Measurements from ENCODE around the gene DENND4A. TPM values are rescaled to one million over a fixed set of nuclear protein-coding genes. Genes with fewer than 3 reads are reported as not detected.
A peak's percentile ranks its signal among the peaks of the same experiment; 100 is the strongest.

The DENND4A gene
- total and polyA plus RNA-seq, 9 of the 15 experiments (the other 6 are each of a cell fraction or from before 2014, with no cell fraction given), result 6.8 to 32.3 (median 19.9) TPM

DNA sequence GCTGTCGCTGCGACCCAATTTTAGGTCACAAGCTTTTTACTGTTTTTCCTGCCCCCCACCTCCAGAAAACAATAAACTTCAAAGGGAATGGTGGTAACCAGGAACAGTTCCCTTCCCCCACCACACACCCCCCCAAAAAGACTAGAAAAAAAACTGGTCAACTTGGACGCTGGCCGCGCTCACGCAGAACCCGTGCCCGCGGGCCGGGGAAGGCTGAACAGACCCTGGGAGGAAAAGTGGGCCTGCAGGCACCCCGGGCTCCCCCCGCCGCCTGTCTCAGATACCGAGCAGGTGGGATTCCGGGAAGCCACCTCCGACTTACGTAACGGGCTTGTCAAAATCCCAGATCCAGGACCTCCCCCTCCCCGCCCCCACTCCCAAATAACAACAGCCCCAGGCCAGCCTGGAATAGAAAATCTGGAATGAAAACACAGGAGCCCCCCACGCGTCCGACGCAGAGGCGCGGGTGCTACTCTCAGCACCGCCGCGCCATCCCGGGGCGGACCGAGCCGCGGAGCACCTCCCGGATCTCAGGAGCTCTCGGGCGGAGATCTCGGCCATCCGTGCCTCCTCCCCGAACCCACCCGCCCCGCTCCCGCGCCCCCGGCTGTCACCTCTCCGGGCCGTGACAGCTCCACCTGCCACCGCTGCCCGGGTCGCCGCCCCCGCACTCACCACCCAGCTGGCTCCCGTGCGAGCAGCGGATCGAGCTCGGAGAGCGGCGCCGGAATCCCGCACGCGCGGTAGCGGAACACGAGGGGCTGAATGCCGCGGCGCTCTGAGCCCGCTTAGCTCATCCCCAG lies 557 bp downstream of the DENND4A start (continued):
- TF ChIP-seq, protein P1, sequence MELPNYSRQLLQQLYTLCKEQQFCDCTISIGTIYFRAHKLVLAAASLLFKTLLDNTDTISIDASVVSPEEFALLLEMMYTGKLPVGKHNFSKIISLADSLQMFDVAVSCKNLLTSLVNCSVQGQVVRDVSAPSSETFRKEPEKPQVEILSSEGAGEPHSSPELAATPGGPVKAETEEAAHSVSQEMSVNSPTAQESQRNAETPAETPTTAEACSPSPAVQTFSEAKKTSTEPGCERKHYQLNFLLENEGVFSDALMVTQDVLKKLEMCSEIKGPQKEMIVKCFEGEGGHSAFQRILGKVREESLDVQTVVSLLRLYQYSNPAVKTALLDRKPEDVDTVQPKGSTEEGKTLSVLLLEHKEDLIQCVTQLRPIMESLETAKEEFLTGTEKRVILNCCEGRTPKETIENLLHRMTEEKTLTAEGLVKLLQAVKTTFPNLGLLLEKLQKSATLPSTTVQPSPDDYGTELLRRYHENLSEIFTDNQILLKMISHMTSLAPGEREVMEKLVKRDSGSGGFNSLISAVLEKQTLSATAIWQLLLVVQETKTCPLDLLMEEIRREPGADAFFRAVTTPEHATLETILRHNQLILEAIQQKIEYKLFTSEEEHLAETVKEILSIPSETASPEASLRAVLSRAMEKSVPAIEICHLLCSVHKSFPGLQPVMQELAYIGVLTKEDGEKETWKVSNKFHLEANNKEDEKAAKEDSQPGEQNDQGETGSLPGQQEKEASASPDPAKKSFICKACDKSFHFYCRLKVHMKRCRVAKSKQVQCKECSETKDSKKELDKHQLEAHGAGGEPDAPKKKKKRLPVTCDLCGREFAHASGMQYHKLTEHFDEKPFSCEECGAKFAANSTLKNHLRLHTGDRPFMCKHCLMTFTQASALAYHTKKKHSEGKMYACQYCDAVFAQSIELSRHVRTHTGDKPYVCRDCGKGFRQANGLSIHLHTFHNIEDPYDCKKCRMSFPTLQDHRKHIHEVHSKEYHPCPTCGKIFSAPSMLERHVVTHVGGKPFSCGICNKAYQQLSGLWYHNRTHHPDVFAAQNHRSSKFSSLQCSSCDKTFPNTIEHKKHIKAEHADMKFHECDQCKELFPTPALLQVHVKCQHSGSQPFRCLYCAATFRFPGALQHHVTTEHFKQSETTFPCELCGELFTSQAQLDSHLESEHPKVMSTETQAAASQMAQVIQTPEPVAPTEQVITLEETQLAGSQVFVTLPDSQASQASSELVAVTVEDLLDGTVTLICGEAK (IDR thresholded peaks at IDR 0.05), result no peak
- TF ChIP-seq, protein P1 (CRISPR knock-in tag; IDR thresholded peaks at IDR 0.05), result no peak
- TF ChIP-seq, protein P2, sequence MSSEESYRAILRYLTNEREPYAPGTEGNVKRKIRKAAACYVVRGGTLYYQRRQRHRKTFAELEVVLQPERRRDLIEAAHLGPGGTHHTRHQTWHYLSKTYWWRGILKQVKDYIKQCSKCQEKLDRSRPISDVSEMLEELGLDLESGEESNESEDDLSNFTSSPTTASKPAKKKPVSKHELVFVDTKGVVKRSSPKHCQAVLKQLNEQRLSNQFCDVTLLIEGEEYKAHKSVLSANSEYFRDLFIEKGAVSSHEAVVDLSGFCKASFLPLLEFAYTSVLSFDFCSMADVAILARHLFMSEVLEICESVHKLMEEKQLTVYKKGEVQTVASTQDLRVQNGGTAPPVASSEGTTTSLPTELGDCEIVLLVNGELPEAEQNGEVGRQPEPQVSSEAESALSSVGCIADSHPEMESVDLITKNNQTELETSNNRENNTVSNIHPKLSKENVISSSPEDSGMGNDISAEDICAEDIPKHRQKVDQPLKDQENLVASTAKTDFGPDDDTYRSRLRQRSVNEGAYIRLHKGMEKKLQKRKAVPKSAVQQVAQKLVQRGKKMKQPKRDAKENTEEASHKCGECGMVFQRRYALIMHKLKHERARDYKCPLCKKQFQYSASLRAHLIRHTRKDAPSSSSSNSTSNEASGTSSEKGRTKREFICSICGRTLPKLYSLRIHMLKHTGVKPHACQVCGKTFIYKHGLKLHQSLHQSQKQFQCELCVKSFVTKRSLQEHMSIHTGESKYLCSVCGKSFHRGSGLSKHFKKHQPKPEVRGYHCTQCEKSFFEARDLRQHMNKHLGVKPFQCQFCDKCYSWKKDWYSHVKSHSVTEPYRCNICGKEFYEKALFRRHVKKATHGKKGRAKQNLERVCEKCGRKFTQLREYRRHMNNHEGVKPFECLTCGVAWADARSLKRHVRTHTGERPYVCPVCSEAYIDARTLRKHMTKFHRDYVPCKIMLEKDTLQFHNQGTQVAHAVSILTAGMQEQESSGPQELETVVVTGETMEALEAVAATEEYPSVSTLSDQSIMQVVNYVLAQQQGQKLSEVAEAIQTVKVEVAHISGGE (CRISPR knock-in tag; IDR thresholded peaks at IDR 0.05), result peak in 1 of 3 experiments; percentile 18; a peak in 1 of 6 replicates
- no peak for TF ChIP-seq PML (IDR thresholded peaks at IDR 0.05; ENCODE audit: low read length)
- no peak for TF ChIP-seq ETV5 (CRISPR knock-in tag; IDR thresholded peaks at IDR 0.05; ENCODE audit: low read depth)
- TF ChIP-seq, protein P3, sequence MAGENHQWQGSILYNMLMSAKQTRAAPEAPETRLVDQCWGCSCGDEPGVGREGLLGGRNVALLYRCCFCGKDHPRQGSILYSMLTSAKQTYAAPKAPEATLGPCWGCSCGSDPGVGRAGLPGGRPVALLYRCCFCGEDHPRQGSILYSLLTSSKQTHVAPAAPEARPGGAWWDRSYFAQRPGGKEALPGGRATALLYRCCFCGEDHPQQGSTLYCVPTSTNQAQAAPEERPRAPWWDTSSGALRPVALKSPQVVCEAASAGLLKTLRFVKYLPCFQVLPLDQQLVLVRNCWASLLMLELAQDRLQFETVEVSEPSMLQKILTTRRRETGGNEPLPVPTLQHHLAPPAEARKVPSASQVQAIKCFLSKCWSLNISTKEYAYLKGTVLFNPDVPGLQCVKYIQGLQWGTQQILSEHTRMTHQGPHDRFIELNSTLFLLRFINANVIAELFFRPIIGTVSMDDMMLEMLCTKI (IDR thresholded peaks at IDR 0.05; ENCODE audit: partially characterized antibody), result no peak
- TF ChIP-seq, protein P4, sequence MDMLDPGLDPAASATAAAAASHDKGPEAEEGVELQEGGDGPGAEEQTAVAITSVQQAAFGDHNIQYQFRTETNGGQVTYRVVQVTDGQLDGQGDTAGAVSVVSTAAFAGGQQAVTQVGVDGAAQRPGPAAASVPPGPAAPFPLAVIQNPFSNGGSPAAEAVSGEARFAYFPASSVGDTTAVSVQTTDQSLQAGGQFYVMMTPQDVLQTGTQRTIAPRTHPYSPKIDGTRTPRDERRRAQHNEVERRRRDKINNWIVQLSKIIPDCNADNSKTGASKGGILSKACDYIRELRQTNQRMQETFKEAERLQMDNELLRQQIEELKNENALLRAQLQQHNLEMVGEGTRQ (CRISPR knock-in tag; IDR thresholded peaks at IDR 0.05), result no peak
- TF ChIP-seq FOXJ2 (tag; IDR thresholded peaks at IDR 0.05), result no peak
- no peak for TF ChIP-seq TRIM28 (IDR thresholded peaks at IDR 0.05)
